Mesenchymal stem cell (in vitro differentiated cells and primary cell): ENCODE measurements around the gene PPP1R13L.
A peak's percentile ranks its signal among the peaks of the same experiment; 100 is the strongest.

Experiments used
- DNase-seq: peaks from one replicate; pipeline ENCODE4 v3.0.0-alpha.2; 2013
- H2AFZ ChIP-seq: one replicate; pipeline ENCODE4 v1.6.1; 2013; ENCODE audit warnings: low read depth, mild to moderate bottlenecking, control low read depth, inconsistent platforms, low read length, moderate library complexity
- H2AK5ac ChIP-seq: 2 replicates; pipeline ENCODE4 v1.6.1; 2013; ENCODE audit warnings: low read length, moderate library complexity, mild to moderate bottlenecking, inconsistent platforms; ENCODE audit not compliant: severe bottlenecking
- H2BK120ac ChIP-seq: one replicate; pipeline ENCODE4 v1.6.1; 2013; ENCODE audit warnings: low read depth, mild to moderate bottlenecking, inconsistent platforms, low read length, moderate library complexity
- H2BK12ac ChIP-seq, 2 experiments: one replicate each; pipeline ENCODE4 v1.6.1; 2013; ENCODE audit warnings: inconsistent platforms in 2 of 2, low read length in 2 of 2, mild to moderate bottlenecking in 2 of 2, moderate library complexity in 2 of 2, control low read depth in 1 of 2
- H2BK15ac ChIP-seq: one replicate; pipeline ENCODE4 v1.6.1; 2013; ENCODE audit warnings: mild to moderate bottlenecking, low read depth, inconsistent platforms; ENCODE audit not compliant: poor library complexity, severe bottlenecking
- H2BK5ac ChIP-seq: 2 replicates; pipeline ENCODE4 v1.6.1; 2013; ENCODE audit warnings: low read depth, mild to moderate bottlenecking, low read length, control low read depth, inconsistent platforms; ENCODE audit not compliant: poor library complexity, severe bottlenecking
- H3K14ac ChIP-seq, 2 experiments: one replicate each; pipeline ENCODE4 v1.6.1; 2013; ENCODE audit warnings: inconsistent platforms in 2 of 2, low read length in 2 of 2, control low read depth in 1 of 2, mild to moderate bottlenecking in 1 of 2, moderate library complexity in 1 of 2
- H3K18ac ChIP-seq, 2 experiments: one replicate each; pipeline ENCODE4 v1.6.1; 2013; ENCODE audit warnings: inconsistent platforms in 2 of 2, low read length in 2 of 2, control low read depth in 1 of 2, low read depth in 1 of 2, mild to moderate bottlenecking in 1 of 2
- H3K23ac ChIP-seq, 2 experiments: one replicate each; pipeline ENCODE4 v1.6.1; 2013; ENCODE audit warnings: inconsistent platforms in 2 of 2, low read length in 2 of 2, mild to moderate bottlenecking in 2 of 2, moderate library complexity in 2 of 2, control low read depth in 1 of 2
- H3K27ac ChIP-seq: 2 replicates; pipeline ENCODE4 v1.5.1; 2013; ENCODE audit warnings: mild to moderate bottlenecking, moderate library complexity, low read length, control low read depth, inconsistent platforms; ENCODE audit not compliant: poor library complexity, severe bottlenecking
- H3K27me3 ChIP-seq, 2 experiments: 2 replicates each; pipeline versions ENCODE4 v1.6.1 to v1.7.0; 2013; ENCODE audit warnings: low read length in 2 of 2, mild to moderate bottlenecking in 2 of 2, moderate library complexity in 2 of 2, control low read depth in 1 of 2, inconsistent platforms in 1 of 2; ENCODE audit not compliant: control insufficient read depth in 1 of 2, insufficient read depth in 1 of 2
- H3K36me3 ChIP-seq, 2 experiments: 2 replicates each; pipeline versions ENCODE4 v1.6.1 to v1.7.0; 2013; ENCODE audit warnings: low read length in 2 of 2, control low read depth in 1 of 2, inconsistent platforms in 1 of 2, low read depth in 1 of 2, mild to moderate bottlenecking in 1 of 2; ENCODE audit not compliant: insufficient read depth in 2 of 2, control insufficient read depth in 1 of 2
- H3K4ac ChIP-seq, 2 experiments: one replicate each; pipeline ENCODE4 v1.6.1; 2013; ENCODE audit warnings: inconsistent platforms in 2 of 2, low read length in 2 of 2, mild to moderate bottlenecking in 2 of 2, moderate library complexity in 2 of 2, control low read depth in 1 of 2, low read depth in 1 of 2
- H3K4me1 ChIP-seq: 2 replicates; pipeline ENCODE4 v1.6.1; 2013; ENCODE audit warnings: low read depth, low read length, control low read depth; ENCODE audit not compliant: control insufficient read depth, insufficient read depth
- H3K4me2 ChIP-seq: 2 replicates; pipeline ENCODE4 v1.6.1; 2013; ENCODE audit warnings: low read length, mild to moderate bottlenecking, inconsistent platforms; ENCODE audit not compliant: poor library complexity, severe bottlenecking
- H3K4me3 ChIP-seq, 2 experiments: 2 replicates each; pipeline versions ENCODE4 v1.5.1 to v1.7.0; 2013; ENCODE audit warnings: low read length in 2 of 2, mild to moderate bottlenecking in 2 of 2, control low read depth in 1 of 2, low read depth in 1 of 2; ENCODE audit not compliant: insufficient read depth in 1 of 2
- H3K79me1 ChIP-seq: replicated peaks from 2 replicates; pipeline ENCODE4 v1.6.1; 2013; ENCODE audit warnings: mild to moderate bottlenecking, control low read depth, low read length, inconsistent platforms; ENCODE audit not compliant: poor library complexity, severe bottlenecking
- H3K9ac ChIP-seq: 2 replicates; pipeline ENCODE4 v1.7.0; 2013; ENCODE audit warnings: mild to moderate bottlenecking, low read length, moderate library complexity
- H3K9me3 ChIP-seq: 2 replicates; pipeline ENCODE4 v1.7.0; 2013; ENCODE audit warnings: mild to moderate bottlenecking, low read length; ENCODE audit not compliant: control insufficient read depth
- H4K8ac ChIP-seq: one replicate; pipeline ENCODE4 v1.6.1; 2013; ENCODE audit warnings: inconsistent platforms, mild to moderate bottlenecking, low read length, moderate library complexity
- H4K91ac ChIP-seq: one replicate; pipeline ENCODE4 v1.6.1; 2013; ENCODE audit warnings: mild to moderate bottlenecking, low read length, inconsistent platforms
- WGBS: methylation state at CpG from one replicate; pipeline ENCODE4 v1.1.7; 2013; ENCODE audit warnings: mixed read lengths; 5-methylcytosine and 5-hydroxymethylcytosine counted together

The PPP1R13L gene

DNA sequence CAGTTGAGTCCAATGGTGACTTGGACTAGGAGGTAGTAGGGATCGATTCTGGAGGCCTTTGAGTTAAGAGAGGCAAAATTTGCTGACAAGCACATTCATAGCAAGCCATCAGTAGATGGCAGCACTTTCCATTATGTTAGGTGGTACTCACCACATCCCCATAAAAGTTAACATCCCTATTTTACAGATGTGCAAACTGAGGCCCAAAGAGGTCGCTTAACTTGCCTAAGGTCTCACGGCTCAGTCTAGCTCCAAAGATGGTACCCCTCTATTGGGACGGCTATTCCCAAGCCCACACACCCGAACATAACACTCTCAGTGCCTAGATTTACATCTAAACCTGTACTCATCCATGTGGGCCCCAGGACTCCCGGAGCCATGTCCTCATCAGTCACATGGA is 41.4 kb upstream of the PPP1R13L start:
- 90% methylated on average over 5 of the region's 6 CpGs for WGBS
- no peaks in the 10 kb centered on the region for H3K27me3 ChIP-seq
- no peak overlapping the region for H3K23ac ChIP-seq
- no peak overlapping the region for H2BK120ac ChIP-seq
- H4K91ac ChIP-seq: no peak overlapping the region
- no peaks in the 10 kb centered on the region for H3K36me3 ChIP-seq
- H2BK5ac ChIP-seq: no peak overlapping the region
- H2AK5ac ChIP-seq: no peak overlapping the region
- no peak overlapping the region for H3K4me3 ChIP-seq
- no peak overlapping the region for H2AFZ ChIP-seq
- peak overlapping the region in 1 of 2 experiments; percentile 10 for H2BK12ac ChIP-seq
- no peak overlapping the region for H2BK15ac ChIP-seq
- H3K9ac ChIP-seq: no peak overlapping the region
- H3K79me1 ChIP-seq: no peaks in the 10 kb centered on the region
- DNase-seq: peak; percentile 64
- no peak overlapping the region for H4K8ac ChIP-seq
- H3K4me1 ChIP-seq: peaks cover 27% of the 10 kb centered on the region
- H3K4ac ChIP-seq: no peak overlapping the region
- H3K4me2 ChIP-seq: no peak overlapping the region
- no peaks in the 10 kb centered on the region for H3K9me3 ChIP-seq
- H3K18ac ChIP-seq: no peak overlapping the region
- H3K14ac ChIP-seq: no peak overlapping the region
- no peak overlapping the region for H3K27ac ChIP-seq

DNA sequence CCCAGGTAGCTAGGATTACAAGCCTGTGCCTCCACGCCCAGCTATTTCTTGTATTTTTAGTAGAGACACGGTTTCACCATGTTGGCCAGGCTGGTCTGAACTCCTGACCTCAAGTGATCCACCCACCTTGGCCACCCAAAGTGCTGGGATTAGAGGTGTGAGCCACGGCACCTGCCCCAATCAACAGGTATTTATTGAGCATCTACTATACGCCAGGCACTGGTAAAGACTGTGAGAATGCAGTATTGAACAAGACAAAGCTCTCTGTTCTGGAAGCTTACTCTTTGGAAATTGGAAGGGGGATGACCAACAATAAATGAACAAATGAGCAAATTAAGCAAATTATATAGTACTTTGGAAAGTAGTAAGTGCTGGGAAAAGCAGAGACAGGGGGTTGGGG is 40.3 kb upstream of the PPP1R13L start:
- no peak overlapping the region for H4K91ac ChIP-seq
- no peak overlapping the region for H4K8ac ChIP-seq
- no peak overlapping the region for H2AFZ ChIP-seq
- H3K36me3 ChIP-seq: no peaks in the 10 kb centered on the region
- no peak for DNase-seq
- peak overlapping the region in 1 of 2 experiments; percentile 76 for H3K4ac ChIP-seq
- H3K4me1 ChIP-seq: peaks cover 23% of the 10 kb centered on the region
- no peak overlapping the region for H3K23ac ChIP-seq
- H3K27ac ChIP-seq: no peak overlapping the region
- no peaks in the 10 kb centered on the region for H3K27me3 ChIP-seq
- H2BK5ac ChIP-seq: no peak overlapping the region
- no peak overlapping the region for H3K4me2 ChIP-seq
- H2AK5ac ChIP-seq: no peak overlapping the region
- no peaks in the 10 kb centered on the region for H3K79me1 ChIP-seq
- no peak overlapping the region for H3K4me3 ChIP-seq
- peak overlapping the region; percentile 30 for H2BK15ac ChIP-seq
- no peak overlapping the region for H3K18ac ChIP-seq
- 92% methylated on average over 4 of the region's 4 CpGs for WGBS
- no peak overlapping the region for H2BK120ac ChIP-seq
- peak overlapping the region; percentile 90 for H3K9ac ChIP-seq
- H3K9me3 ChIP-seq: no peaks in the 10 kb centered on the region
- H2BK12ac ChIP-seq: no peak overlapping the region
- H3K14ac ChIP-seq: no peak overlapping the region

DNA sequence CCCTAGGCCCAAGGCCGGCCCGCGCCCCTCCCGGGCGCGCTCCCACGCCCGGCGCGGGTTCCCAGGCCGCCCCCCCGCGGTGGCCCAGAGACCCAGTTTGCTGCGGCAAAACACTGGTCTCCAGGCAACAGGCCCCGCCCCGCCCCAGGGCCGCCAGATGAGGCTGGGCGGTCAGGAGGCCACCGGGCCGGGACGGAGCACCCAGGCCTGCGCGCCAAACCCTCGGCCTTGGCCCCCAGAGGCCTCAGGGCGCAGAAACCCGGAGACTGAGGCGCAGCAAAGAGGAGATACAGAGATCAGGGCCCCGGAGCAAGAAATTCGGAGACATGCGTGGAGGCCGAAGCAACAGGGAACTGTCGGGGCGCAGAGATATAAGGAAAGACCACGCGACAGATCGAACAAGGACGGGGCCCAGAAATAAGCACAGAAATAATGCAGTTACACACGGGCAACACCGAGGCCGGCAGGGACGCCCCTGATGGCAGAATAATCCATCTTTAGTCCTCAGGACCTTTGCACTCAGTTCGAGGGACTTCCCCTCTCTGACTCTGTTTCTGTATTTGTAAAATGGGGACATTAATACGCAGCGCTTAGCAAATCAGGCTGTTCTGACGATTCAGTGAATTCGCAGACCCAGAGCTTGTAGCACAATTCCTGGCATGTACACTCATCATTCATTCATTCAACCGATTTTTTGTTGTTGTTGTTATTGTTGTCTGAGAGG is 39.6 kb upstream of the PPP1R13L start:
- Histone ChIP-seq H2BK15ac (peak overlapping the region; percentile 30), H3K9me3 (no peaks in the 10 kb centered on the region), H3K4me3 (peak overlapping the region; percentile 40 to 62), H3K4ac (peak overlapping the region in 1 of 2 experiments; percentile 76), H3K79me1 (no peaks in the 10 kb centered on the region), H2BK12ac (peak overlapping the region in 1 of 2 experiments; percentile 91), H3K4me1 (peaks cover 25% of the 10 kb centered on the region), H3K14ac (peak overlapping the region in 1 of 2 experiments; percentile 26), H4K8ac (peak overlapping the region; percentile 76), H3K18ac (peak overlapping the region; percentile 45 to 87), H3K36me3 (no peaks in the 10 kb centered on the region), H3K9ac (peak overlapping the region; percentile 90), H2AK5ac (peak overlapping the region; percentile 58), H3K27me3 (no peaks in the 10 kb centered on the region), H4K91ac (peak overlapping the region; percentile 34), H3K27ac (no peak overlapping the region), H2BK120ac (peak overlapping the region; percentile 96), H3K23ac (no peak overlapping the region), H3K4me2 (peak overlapping the region; percentile 90), H2AFZ (peak overlapping the region; percentile 81), H2BK5ac (no peak overlapping the region)
- WGBS: 17% methylated on average over 44 of the region's 47 CpGs
- DNase-seq: peak; percentile 94

DNA sequence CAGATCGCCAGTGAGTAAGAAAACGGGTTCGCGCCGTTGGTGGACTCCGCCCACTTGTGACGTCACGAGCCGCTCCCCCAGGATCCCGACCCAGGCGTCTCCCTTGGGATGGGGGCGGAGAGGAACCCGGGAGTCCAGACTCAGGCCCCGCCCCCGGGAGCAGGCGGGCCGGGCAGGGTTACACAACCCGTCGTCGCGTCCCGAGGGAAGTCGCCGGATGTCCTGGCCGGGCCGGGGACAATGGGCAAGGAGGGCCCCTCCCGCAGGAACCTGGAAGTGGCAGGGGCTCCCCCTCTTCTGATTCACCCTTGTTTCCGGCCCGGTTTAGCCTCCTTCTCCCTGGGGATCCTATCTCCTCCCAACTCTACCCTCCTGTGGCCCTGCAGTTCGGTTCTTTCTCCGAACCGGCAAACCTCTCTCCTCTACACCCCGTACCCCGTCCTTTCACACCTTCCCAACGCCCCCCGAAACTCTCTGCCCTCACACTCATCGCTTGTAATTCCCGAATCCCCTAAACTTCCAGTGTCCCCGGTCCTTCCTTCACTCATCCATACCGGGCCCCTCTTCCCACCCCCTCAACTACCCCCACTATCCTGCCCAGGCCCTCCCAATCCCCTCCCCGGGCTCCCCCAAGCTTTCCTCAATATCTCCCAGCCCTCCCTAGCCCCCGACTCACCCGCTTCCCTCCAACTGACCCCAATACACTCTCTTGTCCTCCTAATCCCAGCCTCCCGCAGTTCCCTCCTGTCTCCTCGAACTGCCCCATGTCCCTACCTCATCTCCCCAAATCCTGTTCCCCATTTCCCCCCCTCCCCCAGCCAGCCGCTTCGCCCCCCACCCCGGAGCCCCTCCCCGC is 38.8 kb upstream of the PPP1R13L start:
- peak overlapping the region; percentile 95 for H2BK15ac ChIP-seq

More for the DNA sequence above, 38.8 kb upstream of the PPP1R13L start:
- peak overlapping the region; percentile 92 for H3K9ac ChIP-seq
- no peaks in the 10 kb centered on the region for H3K27me3 ChIP-seq
- H3K79me1 ChIP-seq: no peaks in the 10 kb centered on the region
- peaks cover 21% of the 10 kb centered on the region for H3K4me1 ChIP-seq
- WGBS: under 1% methylated on average over 46 of the region's 49 CpGs
- H3K4ac ChIP-seq: peak overlapping the region; percentile 75 to 93
- H2AK5ac ChIP-seq: no peak overlapping the region
- peak overlapping the region; percentile 84 for H4K8ac ChIP-seq
- peak overlapping the region; percentile 81 for H4K91ac ChIP-seq
- no peaks in the 10 kb centered on the region for H3K9me3 ChIP-seq
- H3K4me2 ChIP-seq: peak overlapping the region; percentile 90
- peak overlapping the region; percentile 53 to 79 for H3K4me3 ChIP-seq
- H2BK12ac ChIP-seq: peak overlapping the region in 1 of 2 experiments; percentile 89
- DNase-seq: peak; percentile 98
- peak overlapping the region; percentile 79 to 82 for H3K18ac ChIP-seq
- H3K23ac ChIP-seq: no peak overlapping the region
- no peaks in the 10 kb centered on the region for H3K36me3 ChIP-seq
- H2BK120ac ChIP-seq: peak overlapping the region; percentile 96
- no peak overlapping the region for H2BK5ac ChIP-seq
- H2AFZ ChIP-seq: peak overlapping the region; percentile 29
- no peak overlapping the region for H3K27ac ChIP-seq
- peak overlapping the region; percentile 18 to 26 for H3K14ac ChIP-seq
